ENCODE measurements around the gene CAVIN1.

GRCh38 chr17:42429726-42430447, 6.8 kb upstream of the CAVIN1 start:
- TF ChIP-seq, protein P1, sequence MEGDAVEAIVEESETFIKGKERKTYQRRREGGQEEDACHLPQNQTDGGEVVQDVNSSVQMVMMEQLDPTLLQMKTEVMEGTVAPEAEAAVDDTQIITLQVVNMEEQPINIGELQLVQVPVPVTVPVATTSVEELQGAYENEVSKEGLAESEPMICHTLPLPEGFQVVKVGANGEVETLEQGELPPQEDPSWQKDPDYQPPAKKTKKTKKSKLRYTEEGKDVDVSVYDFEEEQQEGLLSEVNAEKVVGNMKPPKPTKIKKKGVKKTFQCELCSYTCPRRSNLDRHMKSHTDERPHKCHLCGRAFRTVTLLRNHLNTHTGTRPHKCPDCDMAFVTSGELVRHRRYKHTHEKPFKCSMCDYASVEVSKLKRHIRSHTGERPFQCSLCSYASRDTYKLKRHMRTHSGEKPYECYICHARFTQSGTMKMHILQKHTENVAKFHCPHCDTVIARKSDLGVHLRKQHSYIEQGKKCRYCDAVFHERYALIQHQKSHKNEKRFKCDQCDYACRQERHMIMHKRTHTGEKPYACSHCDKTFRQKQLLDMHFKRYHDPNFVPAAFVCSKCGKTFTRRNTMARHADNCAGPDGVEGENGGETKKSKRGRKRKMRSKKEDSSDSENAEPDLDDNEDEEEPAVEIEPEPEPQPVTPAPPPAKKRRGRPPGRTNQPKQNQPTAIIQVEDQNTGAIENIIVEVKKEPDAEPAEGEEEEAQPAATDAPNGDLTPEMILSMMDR (IDR thresholded peaks at IDR 0.05): no peak
- no peak for TF ChIP-seq ZFX (IDR thresholded peaks at IDR 0.05; ENCODE audit: borderline replicate concordance)

Data from 22Rv1 (cell line).